HepG2 (cell line): ENCODE measurements around the gene CRKL. TPM values are rescaled to one million over a fixed set of nuclear protein-coding genes. Genes with fewer than 3 reads are reported as not detected.

Experiments
- ADNP ChIP-seq: sonication (generic); formaldehyde crosslinking; IDR thresholded peaks from 2 replicates; pipeline ENCODE4 v1.4.0; 2020; ENCODE audit warnings: missing genetic modification reagents
- DMTF1 ChIP-seq: sonication (generic); formaldehyde crosslinking; IDR thresholded peaks from 2 replicates; pipeline ENCODE4 v1.4.0; 2020; ENCODE audit warnings: mild to moderate bottlenecking, missing genetic modification reagents
- E2F5 ChIP-seq: sonication (generic); formaldehyde crosslinking; conservative IDR thresholded peaks from 2 replicates; pipeline ENCODE4 v1.4.0; 2020; ENCODE audit warnings: missing genetic modification reagents
- NFYC ChIP-seq: IDR thresholded peaks from 2 replicates; pipeline ENCODE4 v1.6.1; 2016; ENCODE audit warnings: missing genetic modification reagents, missing compliant biosample characterization
- PLRG1 ChIP-seq: fragments of 450-650 bp; conservative IDR thresholded peaks from 2 replicates; pipeline ENCODE4 v1.6.1; 2016
- RERE ChIP-seq: IDR thresholded peaks from 2 replicates; pipeline ENCODE4 v1.6.1; 2016; ENCODE audit warnings: low read depth, missing genetic modification reagents, missing compliant biosample characterization
- ZFP36L2 ChIP-seq: sonication (generic); formaldehyde crosslinking; IDR thresholded peaks from 2 replicates; pipeline ENCODE4 v1.4.0; 2020; ENCODE audit warnings: missing genetic modification reagents
- ZNF318 ChIP-seq: sonication (generic); formaldehyde crosslinking; IDR thresholded peaks from 2 replicates; pipeline ENCODE4 v1.4.0; 2020; ENCODE audit warnings: mild to moderate bottlenecking, missing genetic modification reagents
- ZXDC ChIP-seq: sonication (generic); formaldehyde crosslinking; IDR thresholded peaks from 2 replicates; pipeline ENCODE4 v1.5.0; 2020; ENCODE audit warnings: mild to moderate bottlenecking, missing genetic modification reagents
- polyA plus RNA-seq, 8 experiments: library from polyadenylated mRNA; depleted of rRNA in 3 of 8; stranded (reverse) in 7 of 8; unstranded in 1 of 8; fragments of >200 nt; fragmentation: Illumina TruSeq in 4 of 8; extraction: Trizol in 4 of 8; gene quantifications; 2 replicates each; pipeline versions ENCODE4 v1.2.1 to v1.2.3, GENCODE V29; 2011 to 2016; ENCODE audit warnings: low read depth in 4 of 8, missing spikeins in 1 of 8, mixed read lengths in 1 of 8; ENCODE audit not compliant: insufficient read depth in 1 of 8
- total RNA-seq, 5 experiments: library from RNA; depleted of rRNA; stranded (reverse); fragments of >200 nt; fragmentation: Illumina TruSeq; extraction: Trizol; gene quantifications; 2 replicates each; pipeline ENCODE4 v1.2.3, GENCODE V29; 2016; ENCODE audit warnings: low read depth in 1 of 5

The CRKL gene
- total and polyA plus RNA-seq, 2 of the 13 experiments (the other 11 are each of a cell fraction or from before 2014, with no cell fraction given), result 37.4 to 60.6 TPM

GRCh38 chr22:20949698-20950183 lies 32.5 kb downstream of the CRKL start (continued):
- TF ChIP-seq RERE (CRISPR knock-in tag) (0 out of 2 replicates have a peak, but pooled peaks have one; percentile 17), ZXDC (CRISPR knock-in tag) (no peak), PLRG1 (no peak), DMTF1 (CRISPR knock-in tag) (no peak), E2F5 (CRISPR knock-in tag) (no peak), NFYC (CRISPR knock-in tag) (no peak), ZFP36L2 (CRISPR knock-in tag) (no peak), ADNP (CRISPR knock-in tag) (no peak), ZNF318 (no peak)
